ENCODE data around the gene ATF5. TPM values are rescaled to one million over a fixed set of nuclear protein-coding genes. Genes with fewer than 3 reads are reported as not detected.

Gene ATF5
- total RNA-seq, 1 donor from 2014 or later: 21.7 TPM

- Mint-ChIP-seq H3K4me3 (peak overlapping the region; percentile 88), H3K27me3 (ENCODE audit: low read depth) (no peaks in the 10 kb centered on the region), H3K9me3 (no peaks in the 10 kb centered on the region), H3K4me1 (peaks cover 22% of the 10 kb centered on the region), H3K27ac (peak overlapping the region; percentile 98), H3K36me3 (peaks cover 24% of the 10 kb centered on the region)
- DNase-seq (ENCODE audit: low spot score in 2 of 2, unreplicated experiment in 2 of 2): no peak
- TF ChIP-seq CTCF (IDR thresholded peaks at IDR 0.05; ENCODE audit: unreplicated experiment): no peak
These were observed 1.3 kb upstream of the ATF5 start for GRCh38 chr19:49927526-49928264.

- no peaks in the 10 kb centered on the region for H3K9me3 Mint-ChIP-seq
- peaks cover 28% of the 10 kb centered on the region for H3K36me3 Mint-ChIP-seq
These were observed 842 bp downstream of the ATF5 start for GRCh38 chr19:49929611-49930482.

GRCh38 chr19:49930483-49931011, 1.5 kb downstream of the ATF5 start:
- H3K9me3 Mint-ChIP-seq: no peaks in the 10 kb centered on the region
- H3K27ac Mint-ChIP-seq: peak overlapping the region; percentile 99
- H3K36me3 Mint-ChIP-seq: peaks cover 25% of the 10 kb centered on the region
- TF ChIP-seq CTCF (IDR thresholded peaks at IDR 0.05; ENCODE audit: unreplicated experiment): no peak
- no peaks in the 10 kb centered on the region for H3K27me3 Mint-ChIP-seq (ENCODE audit: low read depth)
- DNase-seq (ENCODE audit: low spot score in 2 of 2, unreplicated experiment in 2 of 2): no peak
- H3K4me1 Mint-ChIP-seq: peaks cover 22% of the 10 kb centered on the region
- H3K4me3 Mint-ChIP-seq: peak overlapping the region; percentile 88

More at GRCh38 chr19:49929611-49930482, 842 bp downstream of the ATF5 start:
- H3K27me3 Mint-ChIP-seq (ENCODE audit: low read depth): no peaks in the 10 kb centered on the region
- peak; percentile 86 to 90 for DNase-seq (ENCODE audit: low spot score in 2 of 2, unreplicated experiment in 2 of 2)
- TF ChIP-seq CTCF (IDR thresholded peaks at IDR 0.05; ENCODE audit: unreplicated experiment): no peak
- H3K27ac Mint-ChIP-seq: peak overlapping the region; percentile 99
- H3K4me1 Mint-ChIP-seq: peaks cover 22% of the 10 kb centered on the region
- peak overlapping the region; percentile 88 for H3K4me3 Mint-ChIP-seq

GRCh38 chr19:49931293-49932040, 2.5 kb downstream of the ATF5 start:
- no peaks in the 10 kb centered on the region for H3K9me3 Mint-ChIP-seq
- peaks cover 22% of the 10 kb centered on the region for H3K4me1 Mint-ChIP-seq
- peaks cover 5% of the 10 kb centered on the region for H3K27me3 Mint-ChIP-seq (ENCODE audit: low read depth)
- peaks cover 22% of the 10 kb centered on the region for H3K36me3 Mint-ChIP-seq
- no peak for DNase-seq (ENCODE audit: low spot score in 2 of 2, unreplicated experiment in 2 of 2)
- no peak overlapping the region for H3K27ac Mint-ChIP-seq
- no peak overlapping the region for H3K4me3 Mint-ChIP-seq
- no peak for TF ChIP-seq CTCF (IDR thresholded peaks at IDR 0.05; ENCODE audit: unreplicated experiment)

GRCh38 chr19:49932041-49932451, 3.0 kb downstream of the ATF5 start:
- H3K36me3 Mint-ChIP-seq: peaks cover 20% of the 10 kb centered on the region
- DNase-seq (ENCODE audit: low spot score in 2 of 2, unreplicated experiment in 2 of 2): no peak
- no peak for TF ChIP-seq CTCF (IDR thresholded peaks at IDR 0.05; ENCODE audit: unreplicated experiment)
- H3K27me3 Mint-ChIP-seq (ENCODE audit: low read depth): peaks cover 5% of the 10 kb centered on the region
- H3K27ac Mint-ChIP-seq: no peak overlapping the region
- H3K4me3 Mint-ChIP-seq: no peak overlapping the region
- no peaks in the 10 kb centered on the region for H3K9me3 Mint-ChIP-seq
- H3K4me1 Mint-ChIP-seq: peaks cover 21% of the 10 kb centered on the region

Data from mesothelial cell of epicardium (in vitro differentiated cells).